H9 (cell line): ENCODE data around the gene EHBP1L1. TPM values are rescaled to one million over a fixed set of nuclear protein-coding genes. Genes with fewer than 3 reads are reported as not detected.

Source experiments
- DNase-seq: peaks from one replicate; pipeline ENCODE4 v3.0.0-alpha.2; 2017
- H2AFZ ChIP-seq: one replicate; pipeline ENCODE4 v1.6.1; 2013; ENCODE audit warnings: mild to moderate bottlenecking, low read length, control low read depth, moderate library complexity
- H2AK5ac ChIP-seq: 2 replicates; pipeline ENCODE4 v1.6.1; 2013; ENCODE audit warnings: low read length, control low read depth, mixed read lengths; ENCODE audit not compliant: insufficient read length
- H2BK120ac ChIP-seq: one replicate; pipeline ENCODE4 v1.6.1; 2013; ENCODE audit warnings: low read depth, mild to moderate bottlenecking, low read length, control low read depth, inconsistent platforms; ENCODE audit not compliant: poor library complexity, severe bottlenecking
- H2BK12ac ChIP-seq: 2 replicates; pipeline ENCODE4 v1.6.1; 2013; ENCODE audit warnings: low read length, control low read depth, mixed read lengths, low read depth; ENCODE audit not compliant: insufficient read length
- H2BK15ac ChIP-seq: 2 replicates; pipeline ENCODE4 v1.6.1; 2013; ENCODE audit warnings: low read depth, low read length, control low read depth
- H2BK20ac ChIP-seq: one replicate; pipeline ENCODE4 v1.6.1; 2013; ENCODE audit warnings: low read depth, mild to moderate bottlenecking, low read length, control low read depth, inconsistent platforms; ENCODE audit not compliant: poor library complexity, severe bottlenecking
- H2BK5ac ChIP-seq: 2 replicates; pipeline ENCODE4 v1.6.1; 2013; ENCODE audit warnings: low read length, control low read depth, mixed read lengths; ENCODE audit not compliant: insufficient read length
- H3K14ac ChIP-seq: 2 replicates; pipeline ENCODE4 v1.6.1; 2013; ENCODE audit warnings: low read length, control low read depth; ENCODE audit not compliant: insufficient read depth
- H3K18ac ChIP-seq: 2 replicates; pipeline ENCODE4 v1.6.1; 2013; ENCODE audit warnings: low read depth, mild to moderate bottlenecking, mixed read lengths, low read length, control low read depth; ENCODE audit not compliant: insufficient read length
- H3K23ac ChIP-seq: 2 replicates; pipeline ENCODE4 v1.6.1; 2013; ENCODE audit warnings: low read length, control low read depth, mixed read lengths, low read depth; ENCODE audit not compliant: insufficient read length
- H3K23me2 ChIP-seq: 2 replicates; pipeline ENCODE4 v1.6.1; 2013; ENCODE audit warnings: low read depth, mild to moderate bottlenecking, mixed read lengths, low read length, control low read depth; ENCODE audit not compliant: insufficient read length, poor library complexity, severe bottlenecking
- H3K27ac ChIP-seq: 2 replicates; pipeline ENCODE4 v1.5.1; 2013; ENCODE audit warnings: low read length, control low read depth, mixed read lengths, low read depth; ENCODE audit not compliant: insufficient read length
- H3K27me3 ChIP-seq: 2 replicates; pipeline ENCODE4 v1.6.1; 2013; ENCODE audit warnings: low read length, control low read depth, inconsistent platforms; ENCODE audit not compliant: insufficient read depth
- H3K4ac ChIP-seq: 2 replicates; pipeline ENCODE4 v1.6.1; 2013; ENCODE audit warnings: low read depth, mild to moderate bottlenecking, control low read depth, inconsistent platforms, low read length, moderate library complexity
- H3K4me1 ChIP-seq: 2 replicates; pipeline ENCODE4 v1.6.1; 2013; ENCODE audit warnings: low read length, control low read depth, inconsistent platforms; ENCODE audit not compliant: insufficient read depth
- H3K4me2 ChIP-seq: 2 replicates; pipeline ENCODE4 v1.6.1; 2013; ENCODE audit warnings: low read length, control low read depth, mixed read lengths; ENCODE audit not compliant: insufficient read length, insufficient read depth
- H3K56ac ChIP-seq: 2 replicates; pipeline ENCODE4 v1.6.1; 2013; ENCODE audit warnings: low read depth, mild to moderate bottlenecking, mixed read lengths, low read length, control low read depth; ENCODE audit not compliant: insufficient read length
- H3K79me1 ChIP-seq: 2 replicates; pipeline ENCODE4 v1.6.1; 2013; ENCODE audit warnings: low read depth, mild to moderate bottlenecking, moderate library complexity, low read length, control low read depth, inconsistent platforms; ENCODE audit not compliant: insufficient read depth, poor library complexity, severe bottlenecking
- H3K79me2 ChIP-seq: 2 replicates; pipeline ENCODE4 v1.6.1; 2013; ENCODE audit warnings: low read length, control low read depth, inconsistent platforms; ENCODE audit not compliant: insufficient read depth
- H3K9ac ChIP-seq: 2 replicates; pipeline ENCODE4 v1.6.1; 2013; ENCODE audit warnings: low read length, control low read depth, mixed read lengths; ENCODE audit not compliant: insufficient read length; ENCODE audit errors: extremely low read depth
- H3K9me3 ChIP-seq: one replicate; pipeline ENCODE4 v1.6.1; 2013; ENCODE audit warnings: low read depth, low read length, inconsistent platforms; ENCODE audit not compliant: control insufficient read depth
- H3T11ph ChIP-seq: one replicate; pipeline ENCODE4 v1.6.1; 2013; ENCODE audit warnings: mild to moderate bottlenecking, low read length, control low read depth, inconsistent platforms
- H4K20me1 ChIP-seq: one replicate; pipeline ENCODE4 v1.6.1; 2013; ENCODE audit not compliant: control insufficient read depth, insufficient read length, insufficient read depth
- H4K5ac ChIP-seq: 2 replicates; pipeline ENCODE4 v1.6.1; 2013; ENCODE audit warnings: low read depth, mild to moderate bottlenecking, mixed read lengths, low read length, control low read depth; ENCODE audit not compliant: insufficient read length
- H4K8ac ChIP-seq: replicated peaks from 2 replicates; pipeline ENCODE4 v1.6.1; 2013; ENCODE audit warnings: low read length, control low read depth, mixed read lengths, low read depth; ENCODE audit not compliant: insufficient read length
- H4K91ac ChIP-seq: 2 replicates; pipeline ENCODE4 v1.6.1; 2013; ENCODE audit warnings: low read depth, mild to moderate bottlenecking, moderate library complexity, mixed read lengths, low read length, control low read depth; ENCODE audit not compliant: insufficient read length
- H3K27ac Mint-ChIP-seq, 3 experiments: 2 replicates in 2 of 3; 3 replicates in 1 of 3; pipeline ENCODE4 v1.8.0; 2020 to 2021; ENCODE audit warnings: mixed read lengths in 3 of 3, mild to moderate bottlenecking in 1 of 3, moderate library complexity in 1 of 3
- H3K27me3 Mint-ChIP-seq: 2 replicates; pipeline ENCODE4 v1.8.0; 2021; ENCODE audit warnings: low read depth, mild to moderate bottlenecking, moderate library complexity, mixed read lengths
- H3K36me3 Mint-ChIP-seq, 3 experiments: 2 replicates in 2 of 3; 3 replicates in 1 of 3; pipeline ENCODE4 v1.8.0; 2020 to 2021; ENCODE audit warnings: low read depth in 3 of 3, mixed read lengths in 3 of 3; ENCODE audit not compliant: insufficient read depth in 1 of 3
- H3K4me1 Mint-ChIP-seq, 2 experiments: 2 replicates each; pipeline ENCODE4 v1.8.0; 2020; ENCODE audit warnings: mixed read lengths in 2 of 2
- H3K4me3 Mint-ChIP-seq, 2 experiments: 2 replicates in 1 of 2; 3 replicates in 1 of 2; pipeline ENCODE4 v1.8.0; 2020 to 2021; ENCODE audit warnings: mild to moderate bottlenecking in 2 of 2, mixed read lengths in 2 of 2, moderate library complexity in 1 of 2
- H3K9me3 Mint-ChIP-seq, 2 experiments: 2 replicates in 1 of 2; 3 replicates in 1 of 2; pipeline ENCODE4 v1.8.0; 2020; ENCODE audit warnings: mild to moderate bottlenecking in 2 of 2, mixed read lengths in 2 of 2, moderate library complexity in 1 of 2
- CTCF ChIP-seq: fragments of 200-600 bp; sonication (generic); conservative IDR thresholded peaks from 3 replicates; pipeline ENCODE4 v1.8.0; 2021; ENCODE audit warnings: antibody characterized with exemption, mild to moderate bottlenecking
- WGBS: extraction: QIAGEN DNeasy Blood & Tissue Kit; methylation state at CpG from one replicate; pipeline ENCODE4 v1.1.7; 2013; ENCODE audit warnings: missing lambda C conversion rate, low lambda C conversion rate, mixed read lengths; ENCODE audit not compliant: insufficient read length; ENCODE audit errors: extremely low coverage; 5-methylcytosine and 5-hydroxymethylcytosine counted together
- total RNA-seq: library from RNA; stranded (reverse); gene quantifications from 2 replicates; pipeline ENCODE4 v1.2.1, GENCODE V29; 2021

Gene EHBP1L1
- total RNA-seq, 1 experiment from 2014 or later = 13.8 TPM

DNA sequence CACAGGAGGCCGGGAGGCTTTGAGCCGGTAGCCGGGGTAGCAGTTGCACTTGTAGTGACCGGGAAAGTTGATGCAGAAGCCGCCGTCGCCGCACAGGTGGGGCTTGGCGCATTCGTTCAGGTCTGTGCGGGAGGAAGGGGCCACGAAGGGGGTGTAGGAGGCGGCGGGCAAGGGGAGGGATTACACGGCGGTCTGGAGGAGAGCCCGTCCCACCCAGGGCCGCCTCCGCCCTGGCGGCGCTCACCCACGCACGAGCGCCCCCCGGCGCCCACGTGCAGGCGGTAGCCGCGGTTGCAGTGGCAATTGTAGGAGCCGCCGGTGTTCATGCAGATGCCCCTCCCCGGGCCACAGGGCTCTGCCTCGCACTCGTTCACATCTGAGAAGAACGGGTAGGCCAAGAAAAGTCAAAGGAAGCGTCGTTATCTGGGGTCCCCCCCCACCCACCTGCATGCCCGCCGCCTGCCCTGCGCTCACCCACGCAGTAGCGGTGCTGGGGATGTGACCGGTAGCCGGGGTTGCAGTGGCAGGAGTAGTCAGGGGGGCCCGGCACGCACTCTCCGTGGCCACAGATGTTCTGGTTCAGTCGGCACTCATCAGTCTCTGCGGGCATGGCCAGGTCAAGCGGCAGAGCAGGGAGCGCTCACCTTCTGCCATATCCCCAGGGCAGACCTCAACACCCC, 28.3 kb upstream of the EHBP1L1 start:
- Mint-ChIP-seq H3K27me3 (peaks cover 86% of the 10 kb centered on the region), H3K36me3 (no peaks in the 10 kb centered on the region), H3K27ac (peak overlapping the region in 1 of 3 experiments; percentile 22; a peak in 1 of 7 replicates), H3K4me1 (peaks cover 27 to 41% of the 10 kb centered on the region in 2 experiments), H3K9me3 (peaks cover 0 to 2% of the 10 kb centered on the region in 2 experiments; a peak in 2 of 5 replicates), H3K4me3 (peak overlapping the region in 1 of 2 experiments; percentile 10; a peak in 1 of 5 replicates)
- Histone ChIP-seq H3K56ac (no peak overlapping the region), H2BK12ac (no peak overlapping the region), H4K20me1 (no peaks in the 10 kb centered on the region), H3K27me3 (peaks cover 4% of the 10 kb centered on the region; the same call in 1 of the 2 replicates), H3K4me2 (no peak overlapping the region), H3K79me1 (no peaks in the 10 kb centered on the region), H4K91ac (no peak overlapping the region), H3K9ac (no peak overlapping the region), H2BK120ac (no peak overlapping the region), H3K23ac (no peak overlapping the region), H3T11ph (no peak overlapping the region), H2AFZ (no peak overlapping the region), H3K14ac (no peak overlapping the region), H3K23me2 (peaks cover 2% of the 10 kb centered on the region), H3K79me2 (no peaks in the 10 kb centered on the region), H2BK5ac (no peak overlapping the region), H2BK15ac (no peak overlapping the region), H3K18ac (no peak overlapping the region), H3K4me1 (peaks cover under 1% of the 10 kb centered on the region; the same call in 1 of the 2 replicates), H3K4ac (no peak overlapping the region), H4K8ac (no peak overlapping the region), H4K5ac (no peak overlapping the region), H2AK5ac (no peak overlapping the region), H3K27ac (no peak overlapping the region), H2BK20ac (no peak overlapping the region), H3K9me3 (no peaks in the 10 kb centered on the region)
- WGBS = no CpG with 5 or more reads among the region's 52 CpGs
- no peak for DNase-seq
- peak; percentile 53 for TF ChIP-seq CTCF
